ENCODE measurements around the gene MSTN. TPM values are rescaled to one million over a fixed set of nuclear protein-coding genes. Genes with fewer than 3 reads are reported as not detected.

The MSTN gene
- total and polyA plus RNA-seq, 2 of the 4 experiments (the other 2 are of a cell fraction): under 0.01 TPM; not detected in 1

DNA sequence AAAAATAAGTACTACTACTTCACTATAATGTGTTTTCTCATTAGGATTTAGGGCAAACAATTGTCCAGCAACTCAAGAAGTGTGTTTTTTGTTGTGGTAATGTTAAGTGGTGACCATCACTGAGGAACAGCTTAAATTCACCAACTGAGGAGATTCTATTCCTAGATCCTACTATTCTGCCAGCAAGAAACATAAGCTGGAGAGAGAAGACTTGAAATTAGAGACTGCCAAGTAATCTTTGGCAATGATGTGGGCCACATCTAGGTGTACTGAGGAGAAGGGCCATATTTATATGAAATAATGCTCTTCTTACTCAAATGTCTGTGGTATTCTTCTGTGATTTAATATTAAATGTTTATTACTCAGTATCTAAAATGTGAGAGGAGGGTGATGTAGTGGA lies 44.3 kb upstream of the MSTN start:
- Histone ChIP-seq H3K56ac (ENCODE audit: extremely low read depth, insufficient read depth, low read length) (no peak overlapping the region), H4K91ac (ENCODE audit: insufficient read depth, low read depth, low read length) (no peak overlapping the region), H3K4ac (ENCODE audit: low read depth, low read length) (no peak overlapping the region), H2BK15ac (ENCODE audit: low read depth, low read length) (no peak overlapping the region), H3K14ac (replicated peaks; ENCODE audit: low read depth, low read length) (no peak overlapping the region), H2BK120ac (ENCODE audit: low read depth, low read length) (no peak overlapping the region), H3K9me3 (ENCODE audit: control insufficient read depth, insufficient read depth, low read length) (no peaks in the 10 kb centered on the region; the same call in 1 of the 2 replicates), H4K8ac (ENCODE audit: low read depth in 2 of 2, low read length in 2 of 2) (no peak overlapping the region), H3K23ac (ENCODE audit: low read depth, low read length) (no peak overlapping the region), H4K20me1 (ENCODE audit: insufficient read depth, low read length) (no peaks in the 10 kb centered on the region), H3K4me1 (ENCODE audit: control insufficient read depth, insufficient read depth, low read length) (0 out of 2 replicates have a peak, but pooled peaks cover 2% of the 10 kb centered on the region), H2BK5ac (ENCODE audit: low read depth, low read length, poor library complexity, severe bottlenecking) (no peak overlapping the region), H3K4me2 (ENCODE audit: low read depth, low read length) (no peak overlapping the region), H3K27ac (ENCODE audit: insufficient read depth, low read length) (no peak overlapping the region), H2BK20ac (ENCODE audit: low read depth, low read length) (no peak overlapping the region), H3K79me1 (ENCODE audit: low read depth in 1 of 2, low read length in 2 of 2) (no peaks in the 10 kb centered on the region), H3K36me3 (ENCODE audit: control insufficient read depth, insufficient read depth, low read length) (no peaks in the 10 kb centered on the region), H2AK9ac (replicated peaks; ENCODE audit: low read depth, low read length, poor library complexity) (no peak overlapping the region), H2AK5ac (ENCODE audit: low read depth, low read length) (no peak overlapping the region), H4K5ac (ENCODE audit: low read depth, low read length) (no peak overlapping the region), H3K9me1 (ENCODE audit: insufficient read depth, low read length) (no peaks in the 10 kb centered on the region), H3K4me3 (ENCODE audit: insufficient read depth, low read depth, low read length) (no peak overlapping the region), H3K18ac (ENCODE audit: low read depth, low read length) (no peak overlapping the region), H3K27me3 (ENCODE audit: control insufficient read depth, insufficient read depth, low read length) (no peaks in the 10 kb centered on the region; the same call in 1 of the 2 replicates), H2AFZ (replicated peaks; ENCODE audit: low read length, poor library complexity) (no peak overlapping the region), H3K9ac (ENCODE audit: low read depth, low read length) (no peak overlapping the region)
- ATAC-seq (ENCODE audit: low read depth) (no peak), DNase-seq (no peak)
- no TSS peak for BruUV-seq (replicated peaks)
- in situ Hi-C loops (cut with MboI; ENCODE audit: low sequenced_read_pairs) (no loop called here), intact Hi-C loops (cut with micrococcal nuclease) (no loop called here), dilution Hi-C loops (cut with HindIII; ENCODE audit: low sequenced_read_pairs, unreplicated experiment) (no loop called here)
- TF ChIP-seq RCOR1 (IDR thresholded peaks at IDR 0.05; ENCODE audit: insufficient replicate concordance, low read length): no peak
- no peak for TF ChIP-seq BHLHE40 (IDR thresholded peaks at IDR 0.05; ENCODE audit: low read depth, low read length)
- no peak for TF ChIP-seq POLR2A (IDR thresholded peaks at IDR 0.05; ENCODE audit: low read depth, low read length)
- TF ChIP-seq, protein P1, sequence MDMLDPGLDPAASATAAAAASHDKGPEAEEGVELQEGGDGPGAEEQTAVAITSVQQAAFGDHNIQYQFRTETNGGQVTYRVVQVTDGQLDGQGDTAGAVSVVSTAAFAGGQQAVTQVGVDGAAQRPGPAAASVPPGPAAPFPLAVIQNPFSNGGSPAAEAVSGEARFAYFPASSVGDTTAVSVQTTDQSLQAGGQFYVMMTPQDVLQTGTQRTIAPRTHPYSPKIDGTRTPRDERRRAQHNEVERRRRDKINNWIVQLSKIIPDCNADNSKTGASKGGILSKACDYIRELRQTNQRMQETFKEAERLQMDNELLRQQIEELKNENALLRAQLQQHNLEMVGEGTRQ (IDR thresholded peaks at IDR 0.05; ENCODE audit: low read depth, low read length): no peak
- no peak for TF ChIP-seq MXI1 (IDR thresholded peaks at IDR 0.05; ENCODE audit: borderline replicate concordance, low read depth, low read length)
- TF ChIP-seq, protein P2, sequence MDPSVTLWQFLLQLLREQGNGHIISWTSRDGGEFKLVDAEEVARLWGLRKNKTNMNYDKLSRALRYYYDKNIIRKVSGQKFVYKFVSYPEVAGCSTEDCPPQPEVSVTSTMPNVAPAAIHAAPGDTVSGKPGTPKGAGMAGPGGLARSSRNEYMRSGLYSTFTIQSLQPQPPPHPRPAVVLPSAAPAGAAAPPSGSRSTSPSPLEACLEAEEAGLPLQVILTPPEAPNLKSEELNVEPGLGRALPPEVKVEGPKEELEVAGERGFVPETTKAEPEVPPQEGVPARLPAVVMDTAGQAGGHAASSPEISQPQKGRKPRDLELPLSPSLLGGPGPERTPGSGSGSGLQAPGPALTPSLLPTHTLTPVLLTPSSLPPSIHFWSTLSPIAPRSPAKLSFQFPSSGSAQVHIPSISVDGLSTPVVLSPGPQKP (IDR thresholded peaks at IDR 0.05; ENCODE audit: borderline replicate concordance, low read depth, low read length): no peak
- no peak for TF ChIP-seq FOS (IDR thresholded peaks at IDR 0.05; ENCODE audit: low read depth, low read length)
- no peak for TF ChIP-seq CEBPB (IDR thresholded peaks at IDR 0.05; ENCODE audit: low read depth, low read length)
- TF ChIP-seq SMC3 (IDR thresholded peaks at IDR 0.05; ENCODE audit: low read depth, low read length): no peak
- TF ChIP-seq, protein P3, sequence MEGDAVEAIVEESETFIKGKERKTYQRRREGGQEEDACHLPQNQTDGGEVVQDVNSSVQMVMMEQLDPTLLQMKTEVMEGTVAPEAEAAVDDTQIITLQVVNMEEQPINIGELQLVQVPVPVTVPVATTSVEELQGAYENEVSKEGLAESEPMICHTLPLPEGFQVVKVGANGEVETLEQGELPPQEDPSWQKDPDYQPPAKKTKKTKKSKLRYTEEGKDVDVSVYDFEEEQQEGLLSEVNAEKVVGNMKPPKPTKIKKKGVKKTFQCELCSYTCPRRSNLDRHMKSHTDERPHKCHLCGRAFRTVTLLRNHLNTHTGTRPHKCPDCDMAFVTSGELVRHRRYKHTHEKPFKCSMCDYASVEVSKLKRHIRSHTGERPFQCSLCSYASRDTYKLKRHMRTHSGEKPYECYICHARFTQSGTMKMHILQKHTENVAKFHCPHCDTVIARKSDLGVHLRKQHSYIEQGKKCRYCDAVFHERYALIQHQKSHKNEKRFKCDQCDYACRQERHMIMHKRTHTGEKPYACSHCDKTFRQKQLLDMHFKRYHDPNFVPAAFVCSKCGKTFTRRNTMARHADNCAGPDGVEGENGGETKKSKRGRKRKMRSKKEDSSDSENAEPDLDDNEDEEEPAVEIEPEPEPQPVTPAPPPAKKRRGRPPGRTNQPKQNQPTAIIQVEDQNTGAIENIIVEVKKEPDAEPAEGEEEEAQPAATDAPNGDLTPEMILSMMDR (conservative IDR thresholded peaks at IDR 0.05; ENCODE audit: low read depth, low read length): no peak
- TF ChIP-seq RFX5 (IDR thresholded peaks at IDR 0.05; ENCODE audit: low read depth, low read length): no peak
- TF ChIP-seq MAFK (IDR thresholded peaks at IDR 0.05; ENCODE audit: low read depth, low read length): no peak
- TF ChIP-seq CHD1 (IDR thresholded peaks at IDR 0.05; ENCODE audit: low read depth, low read length): no peak
- TF ChIP-seq NFE2L2 (IDR thresholded peaks at IDR 0.05; ENCODE audit: low read depth, low read length): no peak
- TF ChIP-seq MAZ (IDR thresholded peaks at IDR 0.05; ENCODE audit: borderline replicate concordance, low read depth, low read length): no peak
- ChIA-PET CTCF (no interaction called here), POLR2A (ENCODE audit: unreplicated experiment) (no interaction called here)
